Body of pancreas (tissue), 4 donors: ENCODE results near the gene EPYC.

ENCODE experiments used
- POLR2A ChIP-seq, 3 donors: fragments of 450-650 bp; IDR thresholded peaks; one replicate each; pipeline ENCODE4 v1.6.1; 2016; ENCODE audit warnings: antibody characterized with exemption in 3 of 3, mild to moderate bottlenecking in 2 of 3
- TF ChIP-seq, protein P1 (sequence below), 7 experiments: fragments of 450-650 bp in 4 of 7; fragments of 200-600 bp in 3 of 7; sonication (generic) in 3 of 7; IDR thresholded peaks; one replicate each; pipeline ENCODE4 v1.5.1; 2016 to 2019; ENCODE audit warnings: antibody characterized with exemption in 7 of 7

DNA sequence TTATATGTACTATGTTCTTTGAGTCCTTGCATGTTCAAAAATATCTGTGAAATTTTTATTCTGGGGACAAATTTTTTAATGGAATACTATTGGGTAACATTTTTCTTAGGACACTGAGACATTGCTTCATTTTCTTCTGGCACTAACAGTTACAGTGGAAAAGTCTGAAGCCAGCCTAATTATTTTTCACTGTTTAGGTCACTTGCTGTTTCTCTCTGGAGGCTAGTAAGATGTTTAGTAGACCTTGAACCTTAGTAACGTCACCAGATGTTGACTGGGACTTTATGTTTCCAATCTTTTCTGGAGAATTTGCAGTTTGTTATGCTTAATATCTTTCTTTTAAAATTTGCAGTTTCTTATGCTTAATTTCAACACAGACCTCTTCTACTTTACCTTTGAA lies 12.3 kb upstream of the EPYC start:
- TF ChIP-seq, protein P1, sequence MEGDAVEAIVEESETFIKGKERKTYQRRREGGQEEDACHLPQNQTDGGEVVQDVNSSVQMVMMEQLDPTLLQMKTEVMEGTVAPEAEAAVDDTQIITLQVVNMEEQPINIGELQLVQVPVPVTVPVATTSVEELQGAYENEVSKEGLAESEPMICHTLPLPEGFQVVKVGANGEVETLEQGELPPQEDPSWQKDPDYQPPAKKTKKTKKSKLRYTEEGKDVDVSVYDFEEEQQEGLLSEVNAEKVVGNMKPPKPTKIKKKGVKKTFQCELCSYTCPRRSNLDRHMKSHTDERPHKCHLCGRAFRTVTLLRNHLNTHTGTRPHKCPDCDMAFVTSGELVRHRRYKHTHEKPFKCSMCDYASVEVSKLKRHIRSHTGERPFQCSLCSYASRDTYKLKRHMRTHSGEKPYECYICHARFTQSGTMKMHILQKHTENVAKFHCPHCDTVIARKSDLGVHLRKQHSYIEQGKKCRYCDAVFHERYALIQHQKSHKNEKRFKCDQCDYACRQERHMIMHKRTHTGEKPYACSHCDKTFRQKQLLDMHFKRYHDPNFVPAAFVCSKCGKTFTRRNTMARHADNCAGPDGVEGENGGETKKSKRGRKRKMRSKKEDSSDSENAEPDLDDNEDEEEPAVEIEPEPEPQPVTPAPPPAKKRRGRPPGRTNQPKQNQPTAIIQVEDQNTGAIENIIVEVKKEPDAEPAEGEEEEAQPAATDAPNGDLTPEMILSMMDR (IDR thresholded peaks at IDR 0.05), result no peak
- no peak for TF ChIP-seq POLR2A (IDR thresholded peaks at IDR 0.05)
